H1 (cell line): ENCODE data around the gene GGCX. TPM values are rescaled to one million over a fixed set of nuclear protein-coding genes. Genes with fewer than 3 reads are reported as not detected.

Experiments used
- CBX8 ChIP-seq: fragments of 300-800, 300-1000 bp; sonication (generic); IDR thresholded peaks from 2 replicates; pipeline ENCODE4 v1.7.1; 2016; ENCODE audit warnings: low read depth, low read length, borderline replicate concordance
- CHD2 ChIP-seq: IDR thresholded peaks from 2 replicates; pipeline ENCODE4 v1.6.1; 2012; ENCODE audit warnings: low read length, improper control_type of control experiment
- CREB1 ChIP-seq: IDR thresholded peaks from 2 replicates; pipeline ENCODE4 v1.6.1; 2012; ENCODE audit warnings: inconsistent platforms
- GTF2F1 ChIP-seq: IDR thresholded peaks from 2 replicates; pipeline ENCODE4 v1.6.1; 2012; ENCODE audit warnings: low read depth, low read length, improper control_type of control experiment, borderline replicate concordance
- SIN3A ChIP-seq, 2 experiments: IDR thresholded peaks in 1 of 2; conservative IDR thresholded peaks in 1 of 2; 2 replicates each; pipeline ENCODE4 v1.6.1; 2011 to 2012; ENCODE audit warnings: low read length in 2 of 2, improper control_type of control experiment in 1 of 2, low read depth in 1 of 2, mild to moderate bottlenecking in 1 of 2
- SUZ12 ChIP-seq: fragments of 200-600 bp; sonication (generic); IDR thresholded peaks from 2 replicates; pipeline ENCODE4 v1.6.1; 2012; ENCODE audit warnings: mild to moderate bottlenecking, inconsistent platforms, low read length, moderate library complexity, mixed read lengths
- polyA plus RNA-seq, 7 experiments: library from polyadenylated mRNA; depleted of rRNA in 3 of 7; stranded (reverse) in 5 of 7; unstranded in 2 of 7; fragments of >200 nt in 5 of 7; fragments of 200-250 nt in 2 of 7; gene quantifications; 1 replicate in 5 of 7; 2 replicates in 1 of 7; 4 replicates in 1 of 7; pipeline versions ENCODE4 v1.2.1 to v1.2.3, GENCODE V29; 2011 to 2013; ENCODE audit warnings: missing spikeins in 2 of 7, mixed read lengths in 2 of 7
- total RNA-seq: library from RNA; stranded (reverse); fragmentation: NEBNext Ultra II Directional; extraction: Animal tissue kit (Norgen Biotek cat#: 25700); gene quantifications from 2 replicates; pipeline ENCODE4 v1.2.1, GENCODE V29; 2021

GGCX gene
- total and polyA plus RNA-seq, 2 of the 8 experiments (the other 6 are each of a cell fraction or from before 2014, with no cell fraction given): 29.4 to 33.8 TPM

DNA sequence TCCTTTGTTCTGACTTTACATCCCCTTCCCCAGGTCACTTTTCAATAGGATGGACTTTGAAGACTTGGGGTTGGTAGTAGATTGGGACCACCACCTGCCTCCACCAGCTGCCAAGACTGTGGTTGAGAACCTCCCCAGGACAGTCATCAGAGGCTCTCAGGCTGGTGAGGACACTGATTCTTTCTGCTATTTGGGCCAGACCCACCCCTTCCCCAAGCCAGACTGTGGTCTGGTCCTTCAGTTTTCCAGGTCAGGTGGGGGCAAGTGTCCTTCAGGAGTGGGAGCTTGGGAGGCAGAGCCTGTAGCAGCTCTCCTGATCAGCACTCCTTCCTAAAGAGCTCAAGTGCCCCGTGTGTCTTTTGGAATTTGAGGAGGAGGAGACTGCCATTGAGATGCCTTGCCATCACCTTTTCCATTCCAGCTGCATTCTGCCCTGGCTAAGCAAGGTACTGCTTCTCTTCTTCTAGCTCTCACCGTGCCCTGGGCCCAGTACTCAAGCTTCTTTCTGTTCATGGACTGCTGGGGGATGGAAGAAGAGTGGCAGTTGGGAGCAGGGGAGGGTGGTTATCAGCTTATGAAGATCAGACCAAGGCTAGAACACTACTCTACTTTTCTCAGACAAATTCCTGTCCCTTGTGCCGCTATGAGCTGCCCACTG is 35.3 kb upstream of the GGCX start (continued):
- TF ChIP-seq SIN3A (conservative IDR thresholded peaks at IDR 0.05 in 1 of 2, IDR thresholded peaks at IDR 0.05 in 1 of 2; ENCODE audit: low read depth in 1 of 2, low read length in 2 of 2): no peak
- TF ChIP-seq CBX8: no peak
- no peak for TF ChIP-seq CREB1
- no peak for TF ChIP-seq SUZ12
- no peak for TF ChIP-seq CHD2
- no peak for TF ChIP-seq GTF2F1
